H1 (cell line): ENCODE data around the gene SETX. TPM values are rescaled to one million over a fixed set of nuclear protein-coding genes. Genes with fewer than 3 reads are reported as not detected.

Experiments used
- RAD21 ChIP-seq, 2 experiments: IDR thresholded peaks in 1 of 2; conservative IDR thresholded peaks in 1 of 2; 2 replicates each; pipeline ENCODE4 v1.6.1; 2011; ENCODE audit warnings: low read depth in 2 of 2, low read length in 2 of 2, improper control_type of control experiment in 1 of 2, inconsistent platforms in 1 of 2, mild to moderate bottlenecking in 1 of 2, moderate library complexity in 1 of 2
- RFX5 ChIP-seq: IDR thresholded peaks from 2 replicates; pipeline ENCODE4 v1.6.1; 2011; ENCODE audit warnings: low read depth, low read length, improper control_type of control experiment, borderline replicate concordance
- polyA plus RNA-seq, 7 experiments: library from polyadenylated mRNA; depleted of rRNA in 3 of 7; stranded (reverse) in 5 of 7; unstranded in 2 of 7; fragments of >200 nt in 5 of 7; fragments of 200-250 nt in 2 of 7; gene quantifications; 1 replicate in 5 of 7; 2 replicates in 1 of 7; 4 replicates in 1 of 7; pipeline versions ENCODE4 v1.2.1 to v1.2.3, GENCODE V29; 2011 to 2013; ENCODE audit warnings: missing spikeins in 2 of 7, mixed read lengths in 2 of 7
- total RNA-seq: library from RNA; stranded (reverse); fragmentation: NEBNext Ultra II Directional; extraction: Animal tissue kit (Norgen Biotek cat#: 25700); gene quantifications from 2 replicates; pipeline ENCODE4 v1.2.1, GENCODE V29; 2021
- TF ChIP-seq, protein P1 (sequence below): IDR thresholded peaks from 2 replicates; pipeline ENCODE4 v1.6.1; 2011; ENCODE audit warnings: low read depth, mild to moderate bottlenecking, low read length; ENCODE audit not compliant: insufficient read depth
- TF ChIP-seq, protein P2 (sequence below): fragments of 300-600 bp; sonication (generic); IDR thresholded peaks from 2 replicates; pipeline ENCODE4 v1.7.1; 2012; ENCODE audit warnings: low read length, moderate library complexity, mild to moderate bottlenecking, inconsistent platforms; ENCODE audit not compliant: insufficient replicate concordance

SETX gene
- total and polyA plus RNA-seq, 2 of the 8 experiments (the other 6 are each of a cell fraction or from before 2014, with no cell fraction given), result 15.1 to 37.9 TPM

DNA sequence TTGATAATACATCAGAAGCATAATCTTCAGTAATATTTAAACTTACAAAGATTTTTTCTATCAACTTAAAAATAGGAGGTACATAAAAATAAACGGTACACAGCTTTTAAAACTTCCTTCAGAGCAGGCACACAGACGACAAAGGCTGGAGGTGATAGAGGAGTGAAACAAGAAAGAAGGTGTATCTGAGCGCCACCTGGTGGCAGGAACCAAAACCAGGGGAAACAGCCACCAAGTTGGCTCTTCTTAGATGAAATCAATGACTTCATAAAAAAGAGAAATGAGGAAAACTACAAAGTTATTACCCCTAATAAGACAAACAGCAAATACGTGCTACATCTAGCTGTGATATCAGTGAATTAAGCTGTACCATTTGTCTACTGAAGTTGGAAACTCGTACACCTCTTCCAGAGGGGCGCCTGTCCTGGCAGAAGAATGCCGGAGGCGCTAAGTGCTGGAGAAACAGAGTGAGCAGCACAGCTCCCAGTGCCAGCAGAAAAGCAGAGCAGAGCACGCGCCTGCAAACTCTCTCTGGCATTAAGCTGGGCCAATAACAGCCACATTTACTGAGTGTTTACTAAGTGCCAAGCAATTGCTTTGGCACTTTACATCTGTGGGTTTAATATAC is 85.9 kb downstream of the SETX start (continued):
- TF ChIP-seq RAD21 (IDR thresholded peaks at IDR 0.05 in 1 of 2, conservative IDR thresholded peaks at IDR 0.05 in 1 of 2; ENCODE audit: low read depth in 2 of 2, low read length in 2 of 2), result peak; percentile 61 to 62
- TF ChIP-seq, protein P1, sequence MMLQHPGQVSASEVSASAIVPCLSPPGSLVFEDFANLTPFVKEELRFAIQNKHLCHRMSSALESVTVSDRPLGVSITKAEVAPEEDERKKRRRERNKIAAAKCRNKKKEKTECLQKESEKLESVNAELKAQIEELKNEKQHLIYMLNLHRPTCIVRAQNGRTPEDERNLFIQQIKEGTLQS, result no peak
- TF ChIP-seq, protein P2, sequence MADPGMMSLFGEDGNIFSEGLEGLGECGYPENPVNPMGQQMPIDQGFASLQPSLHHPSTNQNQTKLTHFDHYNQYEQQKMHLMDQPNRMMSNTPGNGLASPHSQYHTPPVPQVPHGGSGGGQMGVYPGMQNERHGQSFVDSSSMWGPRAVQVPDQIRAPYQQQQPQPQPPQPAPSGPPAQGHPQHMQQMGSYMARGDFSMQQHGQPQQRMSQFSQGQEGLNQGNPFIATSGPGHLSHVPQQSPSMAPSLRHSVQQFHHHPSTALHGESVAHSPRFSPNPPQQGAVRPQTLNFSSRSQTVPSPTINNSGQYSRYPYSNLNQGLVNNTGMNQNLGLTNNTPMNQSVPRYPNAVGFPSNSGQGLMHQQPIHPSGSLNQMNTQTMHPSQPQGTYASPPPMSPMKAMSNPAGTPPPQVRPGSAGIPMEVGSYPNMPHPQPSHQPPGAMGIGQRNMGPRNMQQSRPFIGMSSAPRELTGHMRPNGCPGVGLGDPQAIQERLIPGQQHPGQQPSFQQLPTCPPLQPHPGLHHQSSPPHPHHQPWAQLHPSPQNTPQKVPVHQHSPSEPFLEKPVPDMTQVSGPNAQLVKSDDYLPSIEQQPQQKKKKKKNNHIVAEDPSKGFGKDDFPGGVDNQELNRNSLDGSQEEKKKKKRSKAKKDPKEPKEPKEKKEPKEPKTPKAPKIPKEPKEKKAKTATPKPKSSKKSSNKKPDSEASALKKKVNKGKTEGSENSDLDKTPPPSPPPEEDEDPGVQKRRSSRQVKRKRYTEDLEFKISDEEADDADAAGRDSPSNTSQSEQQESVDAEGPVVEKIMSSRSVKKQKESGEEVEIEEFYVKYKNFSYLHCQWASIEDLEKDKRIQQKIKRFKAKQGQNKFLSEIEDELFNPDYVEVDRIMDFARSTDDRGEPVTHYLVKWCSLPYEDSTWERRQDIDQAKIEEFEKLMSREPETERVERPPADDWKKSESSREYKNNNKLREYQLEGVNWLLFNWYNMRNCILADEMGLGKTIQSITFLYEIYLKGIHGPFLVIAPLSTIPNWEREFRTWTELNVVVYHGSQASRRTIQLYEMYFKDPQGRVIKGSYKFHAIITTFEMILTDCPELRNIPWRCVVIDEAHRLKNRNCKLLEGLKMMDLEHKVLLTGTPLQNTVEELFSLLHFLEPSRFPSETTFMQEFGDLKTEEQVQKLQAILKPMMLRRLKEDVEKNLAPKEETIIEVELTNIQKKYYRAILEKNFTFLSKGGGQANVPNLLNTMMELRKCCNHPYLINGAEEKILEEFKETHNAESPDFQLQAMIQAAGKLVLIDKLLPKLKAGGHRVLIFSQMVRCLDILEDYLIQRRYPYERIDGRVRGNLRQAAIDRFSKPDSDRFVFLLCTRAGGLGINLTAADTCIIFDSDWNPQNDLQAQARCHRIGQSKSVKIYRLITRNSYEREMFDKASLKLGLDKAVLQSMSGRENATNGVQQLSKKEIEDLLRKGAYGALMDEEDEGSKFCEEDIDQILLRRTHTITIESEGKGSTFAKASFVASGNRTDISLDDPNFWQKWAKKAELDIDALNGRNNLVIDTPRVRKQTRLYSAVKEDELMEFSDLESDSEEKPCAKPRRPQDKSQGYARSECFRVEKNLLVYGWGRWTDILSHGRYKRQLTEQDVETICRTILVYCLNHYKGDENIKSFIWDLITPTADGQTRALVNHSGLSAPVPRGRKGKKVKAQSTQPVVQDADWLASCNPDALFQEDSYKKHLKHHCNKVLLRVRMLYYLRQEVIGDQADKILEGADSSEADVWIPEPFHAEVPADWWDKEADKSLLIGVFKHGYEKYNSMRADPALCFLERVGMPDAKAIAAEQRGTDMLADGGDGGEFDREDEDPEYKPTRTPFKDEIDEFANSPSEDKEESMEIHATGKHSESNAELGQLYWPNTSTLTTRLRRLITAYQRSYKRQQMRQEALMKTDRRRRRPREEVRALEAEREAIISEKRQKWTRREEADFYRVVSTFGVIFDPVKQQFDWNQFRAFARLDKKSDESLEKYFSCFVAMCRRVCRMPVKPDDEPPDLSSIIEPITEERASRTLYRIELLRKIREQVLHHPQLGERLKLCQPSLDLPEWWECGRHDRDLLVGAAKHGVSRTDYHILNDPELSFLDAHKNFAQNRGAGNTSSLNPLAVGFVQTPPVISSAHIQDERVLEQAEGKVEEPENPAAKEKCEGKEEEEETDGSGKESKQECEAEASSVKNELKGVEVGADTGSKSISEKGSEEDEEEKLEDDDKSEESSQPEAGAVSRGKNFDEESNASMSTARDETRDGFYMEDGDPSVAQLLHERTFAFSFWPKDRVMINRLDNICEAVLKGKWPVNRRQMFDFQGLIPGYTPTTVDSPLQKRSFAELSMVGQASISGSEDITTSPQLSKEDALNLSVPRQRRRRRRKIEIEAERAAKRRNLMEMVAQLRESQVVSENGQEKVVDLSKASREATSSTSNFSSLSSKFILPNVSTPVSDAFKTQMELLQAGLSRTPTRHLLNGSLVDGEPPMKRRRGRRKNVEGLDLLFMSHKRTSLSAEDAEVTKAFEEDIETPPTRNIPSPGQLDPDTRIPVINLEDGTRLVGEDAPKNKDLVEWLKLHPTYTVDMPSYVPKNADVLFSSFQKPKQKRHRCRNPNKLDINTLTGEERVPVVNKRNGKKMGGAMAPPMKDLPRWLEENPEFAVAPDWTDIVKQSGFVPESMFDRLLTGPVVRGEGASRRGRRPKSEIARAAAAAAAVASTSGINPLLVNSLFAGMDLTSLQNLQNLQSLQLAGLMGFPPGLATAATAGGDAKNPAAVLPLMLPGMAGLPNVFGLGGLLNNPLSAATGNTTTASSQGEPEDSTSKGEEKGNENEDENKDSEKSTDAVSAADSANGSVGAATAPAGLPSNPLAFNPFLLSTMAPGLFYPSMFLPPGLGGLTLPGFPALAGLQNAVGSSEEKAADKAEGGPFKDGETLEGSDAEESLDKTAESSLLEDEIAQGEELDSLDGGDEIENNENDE, result no peak
- no peak for TF ChIP-seq RFX5
